Stomach (tissue), 9 donors: ENCODE measurements around the gene CATSPER3. TPM values are rescaled to one million over a fixed set of nuclear protein-coding genes. Genes with fewer than 3 reads are reported as not detected.

Experiments used
- DNase-seq, 2 donors: peaks; one replicate each; pipeline versions ENCODE4 v3.0.0 to v3.0.0-alpha.2; 2013 to 2019
- H3K27ac ChIP-seq, 5 donors: fragments of 200-600 bp in 4 of 5; sonication (generic) in 4 of 5; one replicate each; pipeline ENCODE4 v1.5.1; 2013 to 2019; ENCODE audit warnings: mild to moderate bottlenecking in 1 of 5, moderate library complexity in 1 of 5
- H3K27me3 ChIP-seq, 3 donors: fragments of 200-600 bp; sonication (generic); one replicate each; pipeline ENCODE4 v1.5.1; 2017 to 2019; ENCODE audit warnings: mixed run types in 1 of 3
- H3K36me3 ChIP-seq, 4 donors: fragments of 200-600 bp; sonication (generic); 1 replicate in 3 of 4; 2 replicates in 1 of 4; pipeline ENCODE4 v1.5.1; 2016 to 2019
- H3K4me1 ChIP-seq, 4 donors: fragments of 200-600 bp; sonication (generic); one replicate each; pipeline ENCODE4 v1.5.1; 2016 to 2019
- H3K4me3 ChIP-seq, 4 donors: fragments of 200-600 bp; sonication (generic) in 3 of 4; one replicate each; pipeline ENCODE4 v1.5.1; 2016 to 2019; ENCODE audit warnings: mild to moderate bottlenecking in 1 of 4
- H3K9me3 ChIP-seq, 4 donors: fragments of 200-600 bp; sonication (generic); one replicate each; pipeline ENCODE4 v1.5.1; 2016 to 2019
- EP300 ChIP-seq: sonication (generic); formaldehyde crosslinking; IDR thresholded peaks from one replicate; pipeline ENCODE4 v1.6.1; 2017; ENCODE audit warnings: antibody characterized with exemption
- POLR2A ChIP-seq, 4 donors: fragments of 450-650 bp; IDR thresholded peaks; one replicate each; pipeline ENCODE4 v1.6.1; 2016; ENCODE audit warnings: antibody characterized with exemption in 4 of 4, control low read depth in 2 of 4, mild to moderate bottlenecking in 1 of 4, moderate library complexity in 1 of 4
- POLR2AphosphoS5 ChIP-seq, 3 donors: sonication (generic); formaldehyde crosslinking; IDR thresholded peaks; one replicate each; pipeline ENCODE4 v1.6.1; 2016; ENCODE audit warnings: antibody characterized with exemption in 3 of 3
- WGBS, 5 donors: extraction: QIAGEN DNeasy Blood & Tissue Kit in 3 of 5; methylation state at CpG; one replicate each; pipeline versions ENCODE4 v1.1.5 to v1.1.7; 2013 to 2018; 5-methylcytosine and 5-hydroxymethylcytosine counted together
- intact Hi-C: fragments of 100-400 bp; cut with DNase I; formaldehyde crosslinking; loops from one replicate; pipeline ENCODE4 v1.15.1; 2023; ENCODE audit warnings: low total_unique reads
- polyA plus RNA-seq, 3 donors: library from polyadenylated mRNA; stranded (reverse); fragments of 200-250 nt; gene quantifications; one replicate each; pipeline ENCODE4 v1.2.3, GENCODE V29; 2013
- total RNA-seq, 5 donors: library from RNA; depleted of rRNA; stranded (reverse); fragments of >200 nt; gene quantifications; one replicate each; pipeline versions ENCODE4 v1.1.0 to v1.2.3, GENCODE V29; 2014 to 2016
- TF ChIP-seq, protein P1 (sequence below), 7 experiments: fragments of 450-650 bp in 4 of 7; fragments of 200-600 bp in 3 of 7; sonication (generic) in 3 of 7; IDR thresholded peaks; one replicate each; pipeline ENCODE4 v1.5.1; 2016 to 2019; ENCODE audit warnings: antibody characterized with exemption in 7 of 7, control low read depth in 2 of 7, mild to moderate bottlenecking in 1 of 7
- donor health status: healthy with polysubstance abuse.
- donor health status: Bipolar disorder and iron deficiency.
- donor health status: healthy.

The CATSPER3 gene
- total and polyA plus RNA-seq, 8 donors = 0.62 to 0.88 TPM; not detected in 6

DNA sequence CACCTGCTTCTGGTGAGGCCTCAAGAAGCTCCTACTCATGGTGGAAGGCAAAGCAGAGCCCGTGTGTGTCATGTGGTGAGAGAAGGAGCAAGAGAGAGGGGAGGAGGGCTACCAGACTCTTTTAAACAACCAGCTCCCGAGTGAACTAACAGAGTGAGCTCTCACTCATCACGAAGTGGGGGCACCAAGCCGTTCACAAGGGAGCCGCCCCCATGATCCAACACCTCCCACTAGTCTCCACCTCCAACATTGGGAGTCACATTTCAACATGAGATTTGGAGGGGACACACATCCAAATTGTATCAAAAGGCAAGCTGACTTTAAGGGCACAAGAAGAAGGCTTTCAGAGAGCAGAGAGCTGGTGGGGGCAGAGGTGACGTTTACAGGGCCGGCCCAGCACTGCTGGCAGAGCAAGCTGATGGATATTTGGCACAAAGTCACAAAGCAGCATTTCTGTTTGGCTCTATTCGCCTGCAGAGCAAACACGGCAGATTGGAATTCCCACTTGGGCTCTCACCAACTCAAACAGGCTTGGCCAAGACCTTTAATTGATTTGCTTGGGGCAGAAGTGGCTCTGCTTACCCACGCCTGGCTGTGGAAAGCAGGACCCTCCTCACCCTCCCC is 46.4 kb downstream of the CATSPER3 start:
- no peaks in the 10 kb centered on the region for H3K9me3 ChIP-seq
- peak; percentile 62 to 81 for DNase-seq
- TF ChIP-seq POLR2A (IDR thresholded peaks at IDR 0.05) (no peak), POLR2AphosphoS5 (IDR thresholded peaks at IDR 0.05) (peak in 2 of 3 donors; percentile 42 to 67)
- H3K27ac ChIP-seq = peak overlapping the region in 4 of 5 donors; percentile 7 to 78 (median 52)
- peaks cover 14 to 47% (median 37%) of the 10 kb centered on the region in 4 donors for H3K4me1 ChIP-seq
- H3K4me3 ChIP-seq = no peak overlapping the region
- WGBS, 5 donors = 13 to 45% (median 30%) methylated on average over 7 to 10 of the region's 10 CpGs
- intact Hi-C loops = no loop called here
- H3K27me3 ChIP-seq = no peaks in the 10 kb centered on the region
- no peaks in the 10 kb centered on the region for H3K36me3 ChIP-seq

- WGBS, 5 donors = 85 to 93% (median 87%) methylated on average over 6 of the region's 6 CpGs
- TF ChIP-seq, protein P1, sequence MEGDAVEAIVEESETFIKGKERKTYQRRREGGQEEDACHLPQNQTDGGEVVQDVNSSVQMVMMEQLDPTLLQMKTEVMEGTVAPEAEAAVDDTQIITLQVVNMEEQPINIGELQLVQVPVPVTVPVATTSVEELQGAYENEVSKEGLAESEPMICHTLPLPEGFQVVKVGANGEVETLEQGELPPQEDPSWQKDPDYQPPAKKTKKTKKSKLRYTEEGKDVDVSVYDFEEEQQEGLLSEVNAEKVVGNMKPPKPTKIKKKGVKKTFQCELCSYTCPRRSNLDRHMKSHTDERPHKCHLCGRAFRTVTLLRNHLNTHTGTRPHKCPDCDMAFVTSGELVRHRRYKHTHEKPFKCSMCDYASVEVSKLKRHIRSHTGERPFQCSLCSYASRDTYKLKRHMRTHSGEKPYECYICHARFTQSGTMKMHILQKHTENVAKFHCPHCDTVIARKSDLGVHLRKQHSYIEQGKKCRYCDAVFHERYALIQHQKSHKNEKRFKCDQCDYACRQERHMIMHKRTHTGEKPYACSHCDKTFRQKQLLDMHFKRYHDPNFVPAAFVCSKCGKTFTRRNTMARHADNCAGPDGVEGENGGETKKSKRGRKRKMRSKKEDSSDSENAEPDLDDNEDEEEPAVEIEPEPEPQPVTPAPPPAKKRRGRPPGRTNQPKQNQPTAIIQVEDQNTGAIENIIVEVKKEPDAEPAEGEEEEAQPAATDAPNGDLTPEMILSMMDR (IDR thresholded peaks at IDR 0.05) = no peak
- TF ChIP-seq POLR2A (IDR thresholded peaks at IDR 0.05) (no peak), EP300 (no peak)
- no peaks in the 10 kb centered on the region for H3K36me3 ChIP-seq
- no peaks in the 10 kb centered on the region for H3K27me3 ChIP-seq
- peak overlapping the region in 1 of 5 donors; percentile 16 for H3K27ac ChIP-seq
- no peak overlapping the region for H3K4me3 ChIP-seq
- DNase-seq = no peak
- H3K9me3 ChIP-seq = no peaks in the 10 kb centered on the region
- peaks cover 14 to 63% (median 41%) of the 10 kb centered on the region in 4 donors for H3K4me1 ChIP-seq
- intact Hi-C loops = no loop called here
Observed at GRCh38 chr5:135015942-135016341, 48.2 kb downstream of the CATSPER3 start.

DNA sequence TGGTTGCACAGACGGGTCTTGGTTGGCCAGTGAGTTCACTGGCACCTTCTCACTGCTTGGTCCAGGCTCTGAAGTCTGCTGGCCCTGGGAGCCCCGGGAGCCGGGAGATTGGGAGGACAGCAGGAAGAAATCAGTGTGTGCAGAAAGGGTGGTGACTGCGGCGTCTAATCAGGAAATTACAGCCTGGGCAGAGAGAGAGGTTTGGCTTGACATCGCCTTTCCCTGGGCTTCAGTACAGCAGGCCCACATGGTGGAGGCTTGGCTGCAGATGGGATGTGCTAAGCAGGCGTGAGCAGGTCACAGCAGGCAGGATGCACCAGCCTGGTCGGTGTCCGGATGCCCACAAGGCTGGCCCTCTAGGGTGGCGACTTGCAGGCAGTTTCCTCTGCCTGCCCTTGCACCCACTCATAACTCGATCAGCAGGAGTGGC is 49.2 kb downstream of the CATSPER3 start:
- intact Hi-C loops = no loop called here
- TF ChIP-seq, protein P1 (IDR thresholded peaks at IDR 0.05) = no peak
- H3K36me3 ChIP-seq = no peaks in the 10 kb centered on the region
- DNase-seq = peak; percentile 32 to 41
- peaks cover 14 to 70% (median 45%) of the 10 kb centered on the region in 4 donors for H3K4me1 ChIP-seq
- H3K27me3 ChIP-seq = no peaks in the 10 kb centered on the region
- H3K9me3 ChIP-seq = no peaks in the 10 kb centered on the region
- peak overlapping the region in 2 of 5 donors; percentile 15 to 27 for H3K27ac ChIP-seq
- H3K4me3 ChIP-seq = no peak overlapping the region
- 32 to 52% (median 45%) methylated on average over 9 to 11 of the region's 11 CpGs for WGBS, 5 donors

GRCh38 chr5:135018457-135018856 is 50.8 kb downstream of the CATSPER3 start:
- peaks cover 14 to 62% (median 41%) of the 10 kb centered on the region in 4 donors for H3K4me1 ChIP-seq
- H3K27ac ChIP-seq = no peak overlapping the region
- intact Hi-C loops = no loop called here
- WGBS, 5 donors = 86 to 94% (median 89%) methylated on average over 4 of the region's 4 CpGs
- no peaks in the 10 kb centered on the region for H3K9me3 ChIP-seq
- no peak for DNase-seq
- H3K36me3 ChIP-seq = no peaks in the 10 kb centered on the region
- TF ChIP-seq EP300 = no peak
- no peak for TF ChIP-seq POLR2A (IDR thresholded peaks at IDR 0.05)
- TF ChIP-seq, protein P1 (IDR thresholded peaks at IDR 0.05) = no peak
- no peak for TF ChIP-seq POLR2AphosphoS5 (IDR thresholded peaks at IDR 0.05)
- no peak overlapping the region for H3K4me3 ChIP-seq
- no peaks in the 10 kb centered on the region for H3K27me3 ChIP-seq

GRCh38 chr5:135019314-135019713 is 51.6 kb downstream of the CATSPER3 start:
- Histone ChIP-seq H3K4me1 (peaks cover 7 to 54% (median 33%) of the 10 kb centered on the region in 4 donors), H3K9me3 (no peaks in the 10 kb centered on the region), H3K36me3 (no peaks in the 10 kb centered on the region), H3K4me3 (no peak overlapping the region), H3K27me3 (no peaks in the 10 kb centered on the region), H3K27ac (peak overlapping the region in 2 of 5 donors; percentile 57 to 70)
- WGBS, 5 donors = 80 to 94% (median 88%) methylated on average over 4 to 5 of the region's 5 CpGs
- TF ChIP-seq POLR2AphosphoS5 (IDR thresholded peaks at IDR 0.05) = no peak
- TF ChIP-seq EP300 = no peak
- TF ChIP-seq POLR2A (IDR thresholded peaks at IDR 0.05) = no peak
- TF ChIP-seq, protein P1 (IDR thresholded peaks at IDR 0.05) = no peak
- intact Hi-C loops = no loop called here
- DNase-seq = peak in 1 of 2 donors; percentile 20
